Breast epithelium (tissue), 4 donors: Measurements from ENCODE around the gene KDM5B. TPM values are rescaled to one million over a fixed set of nuclear protein-coding genes. Genes with fewer than 3 reads are reported as not detected.

ENCODE experiments used
- DNase-seq, 2 donors: peaks; one replicate each; pipeline ENCODE4 v3.0.0-alpha.2; 2019; ENCODE audit warnings: low spot score in 2 of 2
- H3K27ac ChIP-seq, 2 donors: fragments of 200-600 bp; sonication (generic) in 1 of 2; one replicate each; pipeline ENCODE4 v1.5.1; 2016 to 2019; ENCODE audit warnings: mild to moderate bottlenecking in 1 of 2
- H3K27me3 ChIP-seq, 2 donors: fragments of 200-600 bp; sonication (generic) in 1 of 2; one replicate each; pipeline versions ENCODE4 v1.5.1 to v1.6.0; 2017 to 2019; ENCODE audit warnings: control low read depth in 1 of 2, mild to moderate bottlenecking in 1 of 2
- H3K36me3 ChIP-seq: fragments of 200-600 bp; one replicate; pipeline ENCODE4 v1.5.1; 2019
- H3K4me1 ChIP-seq, 2 donors: fragments of 200-600 bp; sonication (generic); one replicate each; pipeline ENCODE4 v1.5.1; 2016 to 2019; ENCODE audit warnings: control low read depth in 1 of 2
- H3K4me3 ChIP-seq, 3 donors: fragments of 200-600 bp; sonication (generic); 1 replicate in 2 of 3; 2 replicates in 1 of 3; pipeline ENCODE4 v1.5.1; 2016 to 2019; ENCODE audit warnings: mild to moderate bottlenecking in 3 of 3, moderate library complexity in 2 of 3
- H3K9me3 ChIP-seq, 2 donors: fragments of 200-600 bp; sonication (generic) in 1 of 2; one replicate each; pipeline ENCODE4 v1.5.1; 2016 to 2019; ENCODE audit warnings: control low read depth in 1 of 2
- CTCF ChIP-seq, 3 donors: fragments of 450-650 bp; IDR thresholded peaks; one replicate each; pipeline ENCODE4 v1.5.1; 2016 to 2017; ENCODE audit warnings: antibody characterized with exemption in 3 of 3, mild to moderate bottlenecking in 3 of 3, moderate library complexity in 3 of 3
- POLR2A ChIP-seq: fragments of 450-650 bp; IDR thresholded peaks from one replicate; pipeline ENCODE4 v1.6.1; 2016; ENCODE audit warnings: antibody characterized with exemption, mild to moderate bottlenecking, moderate library complexity
- POLR2AphosphoS5 ChIP-seq, 3 donors: sonication (generic); formaldehyde crosslinking; IDR thresholded peaks; one replicate each; pipeline ENCODE4 v1.6.1; 2017; ENCODE audit warnings: antibody characterized with exemption in 3 of 3
- intact Hi-C: fragments of 100-400 bp; cut with DNase I; formaldehyde crosslinking; loops from one replicate; pipeline ENCODE4 v1.15.1; 2023; ENCODE audit warnings: low total_unique reads
- total RNA-seq, 3 donors: library from RNA; depleted of rRNA; stranded (reverse); fragments of >200 nt; gene quantifications; one replicate each; pipeline ENCODE4 v1.1.0, GENCODE V29; 2016

Gene KDM5B
- total RNA-seq, 3 donors from 2014 or later: 37.6 to 122 (median 87.5) TPM

DNA sequence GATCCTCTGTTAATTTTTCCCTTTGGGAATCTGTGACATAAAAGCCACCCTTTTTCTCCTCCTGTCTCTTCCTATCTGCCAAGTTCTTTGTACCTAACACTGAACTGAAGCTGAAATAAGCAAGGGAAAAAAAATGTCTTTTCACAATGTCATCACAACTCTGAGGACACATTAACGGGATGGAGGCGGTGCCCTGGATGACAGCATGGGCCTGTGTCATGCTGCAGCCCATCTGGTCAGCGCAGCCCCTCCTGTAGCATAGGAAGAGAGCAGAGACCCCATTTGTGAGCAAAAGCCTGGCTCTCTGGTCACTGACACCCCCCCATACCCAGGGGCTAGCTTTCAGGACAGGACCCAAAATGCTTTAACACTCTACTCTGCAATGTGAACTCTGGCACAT is 120.4 kb downstream of the KDM5B start:
- Histone ChIP-seq H3K36me3 (no peaks in the 10 kb centered on the region), H3K4me3 (no peak overlapping the region), H3K4me1 (no peaks in the 10 kb centered on the region), H3K9me3 (no peaks in the 10 kb centered on the region), H3K27me3 (peaks cover 0 to 7% of the 10 kb centered on the region in 2 donors), H3K27ac (no peak overlapping the region)
- no peak for DNase-seq
- TF ChIP-seq CTCF (IDR thresholded peaks at IDR 0.05) (no peak), POLR2AphosphoS5 (IDR thresholded peaks at IDR 0.05) (no peak), POLR2A (no peak)
- intact Hi-C loops: no loop called here

- Histone ChIP-seq H3K36me3 (no peaks in the 10 kb centered on the region), H3K27ac (no peak overlapping the region), H3K4me3 (no peak overlapping the region), H3K4me1 (no peaks in the 10 kb centered on the region), H3K27me3 (peaks cover 0 to 7% of the 10 kb centered on the region in 2 donors), H3K9me3 (no peaks in the 10 kb centered on the region)
- no peak for DNase-seq
- TF ChIP-seq POLR2AphosphoS5 (IDR thresholded peaks at IDR 0.05) (no peak), CTCF (IDR thresholded peaks at IDR 0.05) (no peak), POLR2A (no peak)
- intact Hi-C loops: no loop called here
Measured at GRCh38 chr1:202687370-202687769, 120.9 kb downstream of the KDM5B start.

- Histone ChIP-seq H3K4me1 (no peaks in the 10 kb centered on the region), H3K4me3 (no peak overlapping the region), H3K36me3 (no peaks in the 10 kb centered on the region), H3K27ac (no peak overlapping the region), H3K9me3 (no peaks in the 10 kb centered on the region), H3K27me3 (peaks cover 0 to 19% of the 10 kb centered on the region in 2 donors)
- TF ChIP-seq POLR2A: no peak
- TF ChIP-seq CTCF (IDR thresholded peaks at IDR 0.05): no peak
- TF ChIP-seq POLR2AphosphoS5 (IDR thresholded peaks at IDR 0.05): no peak
- DNase-seq: no peak
- intact Hi-C loops: no loop called here
Measured at GRCh38 chr1:202685641-202686040, 122.6 kb downstream of the KDM5B start.

GRCh38 chr1:202684716-202685115 is 123.5 kb downstream of the KDM5B start:
- intact Hi-C loops: no loop called here
- Histone ChIP-seq H3K27ac (no peak overlapping the region), H3K27me3 (peaks cover 0 to 19% of the 10 kb centered on the region in 2 donors), H3K4me3 (no peak overlapping the region), H3K36me3 (no peaks in the 10 kb centered on the region), H3K4me1 (no peaks in the 10 kb centered on the region), H3K9me3 (no peaks in the 10 kb centered on the region)
- TF ChIP-seq POLR2A (no peak), POLR2AphosphoS5 (IDR thresholded peaks at IDR 0.05) (no peak), CTCF (IDR thresholded peaks at IDR 0.05) (no peak)
- DNase-seq: no peak

- TF ChIP-seq POLR2AphosphoS5 (IDR thresholded peaks at IDR 0.05): no peak
- TF ChIP-seq CTCF (IDR thresholded peaks at IDR 0.05): no peak
- TF ChIP-seq POLR2A: no peak
Measured at GRCh38 chr1:202683029-202683428, 125.2 kb downstream of the KDM5B start.

More at GRCh38 chr1:202683029-202683428, 125.2 kb downstream of the KDM5B start:
- no peak overlapping the region for H3K27ac ChIP-seq
- peaks cover 0 to 12% of the 10 kb centered on the region in 2 donors for H3K27me3 ChIP-seq
- intact Hi-C loops: no loop called here
- no peaks in the 10 kb centered on the region for H3K36me3 ChIP-seq
- H3K4me3 ChIP-seq: no peak overlapping the region
- no peak for DNase-seq
- H3K4me1 ChIP-seq: no peaks in the 10 kb centered on the region
- no peaks in the 10 kb centered on the region for H3K9me3 ChIP-seq
